HepG2 (cell line): ENCODE measurements around the gene NME7. TPM values are rescaled to one million over a fixed set of nuclear protein-coding genes. Genes with fewer than 3 reads are reported as not detected.
A peak's percentile ranks its signal among the peaks of the same experiment; 100 is the strongest.

Experiments used
- E2F5 ChIP-seq: sonication (generic); formaldehyde crosslinking; conservative IDR thresholded peaks from 2 replicates; pipeline ENCODE4 v1.4.0; 2020; ENCODE audit warnings: missing genetic modification reagents
- ELF1 ChIP-seq: sonication (generic); formaldehyde crosslinking; IDR thresholded peaks from 2 replicates; pipeline ENCODE4 v1.4.0; 2020; ENCODE audit warnings: missing genetic modification reagents
- HOXA3 ChIP-seq: sonication (generic); formaldehyde crosslinking; IDR thresholded peaks from 2 replicates; pipeline ENCODE4 v1.5.0; 2020; ENCODE audit warnings: missing genetic modification reagents
- ISX ChIP-seq: sonication (generic); formaldehyde crosslinking; conservative IDR thresholded peaks from 2 replicates; pipeline ENCODE4 v1.5.0; 2020; ENCODE audit warnings: missing genetic modification reagents
- KLF6 ChIP-seq: IDR thresholded peaks from 2 replicates; pipeline ENCODE4 v1.8.0; 2016; ENCODE audit warnings: missing biosample characterization, missing genetic modification reagents
- MAF1 ChIP-seq: sonication (generic); formaldehyde crosslinking; IDR thresholded peaks from 2 replicates; pipeline ENCODE4 v1.5.0; 2020; ENCODE audit warnings: missing genetic modification reagents, borderline replicate concordance
- NKX3-1 ChIP-seq: sonication (generic); formaldehyde crosslinking; IDR thresholded peaks from 2 replicates; pipeline ENCODE4 v1.5.0; 2020; ENCODE audit warnings: missing genetic modification reagents
- PHF20 ChIP-seq: sonication (generic); formaldehyde crosslinking; IDR thresholded peaks from 2 replicates; pipeline ENCODE4 v1.5.0; 2020; ENCODE audit warnings: mild to moderate bottlenecking, missing genetic modification reagents
- PRDM15 ChIP-seq: sonication (generic); formaldehyde crosslinking; IDR thresholded peaks from 2 replicates; pipeline ENCODE4 v1.4.0; 2020; ENCODE audit warnings: missing genetic modification reagents
- SETDB1 ChIP-seq: sonication (generic); formaldehyde crosslinking; IDR thresholded peaks from 2 replicates; pipeline ENCODE4 v1.5.1; 2020; ENCODE audit warnings: missing genetic modification reagents, mild to moderate bottlenecking, borderline replicate concordance
- SNAPC5 ChIP-seq: sonication (generic); formaldehyde crosslinking; IDR thresholded peaks from 2 replicates; pipeline ENCODE4 v1.8.1; 2023; ENCODE audit warnings: mild to moderate bottlenecking, missing genetic modification reagents, borderline replicate concordance
- SOX6 ChIP-seq, 2 experiments: fragments of 450-650 bp in 1 of 2; sonication (generic) in 1 of 2; formaldehyde crosslinking in 1 of 2; IDR thresholded peaks; 2 replicates each; pipeline versions ENCODE4 v1.4.0 to v1.6.1; 2017 to 2020; ENCODE audit warnings: antibody characterized with exemption in 1 of 2, mild to moderate bottlenecking in 1 of 2, missing genetic modification reagents in 1 of 2
- SP2 ChIP-seq: sonication (generic); formaldehyde crosslinking; IDR thresholded peaks from 2 replicates; pipeline ENCODE4 v1.5.1; 2020; ENCODE audit warnings: mild to moderate bottlenecking, missing genetic modification reagents
- SRY ChIP-seq: sonication (generic); formaldehyde crosslinking; IDR thresholded peaks from 2 replicates; pipeline ENCODE4 v1.8.0; 2022; ENCODE audit warnings: mild to moderate bottlenecking, missing genetic modification reagents
- STAG1 ChIP-seq: sonication (generic); formaldehyde crosslinking; IDR thresholded peaks from 2 replicates; pipeline ENCODE4 v1.4.0; 2020; ENCODE audit warnings: missing genetic modification reagents
- ZNF256 ChIP-seq: sonication (generic); formaldehyde crosslinking; conservative IDR thresholded peaks from 2 replicates; pipeline ENCODE4 v1.4.0; 2020; ENCODE audit warnings: missing genetic modification reagents
- ZNF275 ChIP-seq: sonication (generic); formaldehyde crosslinking; IDR thresholded peaks from 2 replicates; pipeline ENCODE4 v1.8.0; 2022; ENCODE audit warnings: missing genetic modification reagents, mild to moderate bottlenecking, inconsistent platforms, borderline replicate concordance
- ZNF589 ChIP-seq: sonication (generic); formaldehyde crosslinking; conservative IDR thresholded peaks from 2 replicates; pipeline ENCODE4 v1.8.0; 2022; ENCODE audit warnings: mild to moderate bottlenecking, moderate library complexity, missing genetic modification reagents
- ZNF724P ChIP-seq: sonication (generic); formaldehyde crosslinking; IDR thresholded peaks from 2 replicates; pipeline ENCODE4 v1.8.0; 2022; ENCODE audit warnings: missing genetic modification reagents, borderline replicate concordance
- ZNF749 ChIP-seq: sonication (generic); formaldehyde crosslinking; IDR thresholded peaks from 2 replicates; pipeline ENCODE4 v1.8.0; 2022; ENCODE audit warnings: mild to moderate bottlenecking, missing genetic modification reagents, moderate library complexity, borderline replicate concordance
- ZSCAN5A ChIP-seq: sonication (generic); formaldehyde crosslinking; IDR thresholded peaks from 2 replicates; pipeline ENCODE4 v1.8.0; 2022; ENCODE audit warnings: mild to moderate bottlenecking, missing genetic modification reagents, borderline replicate concordance
- polyA plus RNA-seq, 8 experiments: library from polyadenylated mRNA; depleted of rRNA in 3 of 8; stranded (reverse) in 7 of 8; unstranded in 1 of 8; fragments of >200 nt; fragmentation: Illumina TruSeq in 4 of 8; extraction: Trizol in 4 of 8; gene quantifications; 2 replicates each; pipeline versions ENCODE4 v1.2.1 to v1.2.3, GENCODE V29; 2011 to 2016; ENCODE audit warnings: low read depth in 4 of 8, missing spikeins in 1 of 8, mixed read lengths in 1 of 8; ENCODE audit not compliant: insufficient read depth in 1 of 8
- total RNA-seq, 5 experiments: library from RNA; depleted of rRNA; stranded (reverse); fragments of >200 nt; fragmentation: Illumina TruSeq; extraction: Trizol; gene quantifications; 2 replicates each; pipeline ENCODE4 v1.2.3, GENCODE V29; 2016; ENCODE audit warnings: low read depth in 1 of 5

The NME7 gene
- total and polyA plus RNA-seq, 2 of the 13 experiments (the other 11 are each of a cell fraction or from before 2014, with no cell fraction given): 9.4 to 22.5 TPM

GRCh38 chr1:169106095-169106920 is 261.3 kb downstream of the NME7 start, which contains the start of gene ATP1B1 (continued):
- TF ChIP-seq SOX6 (IDR thresholded peaks at IDR 0.05): no peak
- TF ChIP-seq SOX6 (CRISPR knock-in tag; IDR thresholded peaks at IDR 0.05): no peak
- TF ChIP-seq HOXA3 (CRISPR knock-in tag): peak; percentile 18
- 0 out of 2 replicates have a peak, but pooled peaks have one; percentile 68 for TF ChIP-seq ZNF256 (CRISPR knock-in tag)
- TF ChIP-seq ZNF749 (CRISPR knock-in tag): 0 out of 2 replicates have a peak, but pooled peaks have one; percentile 36
- TF ChIP-seq PRDM15 (CRISPR knock-in tag): 0 out of 2 replicates have a peak, but pooled peaks have one; percentile 16
- TF ChIP-seq ZNF275: 0 out of 2 replicates have a peak, but pooled peaks have one; percentile 33
- 0 out of 2 replicates have a peak, but pooled peaks have one; percentile 2 for TF ChIP-seq STAG1 (CRISPR knock-in tag)
- TF ChIP-seq SRY (CRISPR knock-in tag): peak; percentile 74; the same call in 1 of the 2 replicates
- peak; percentile 54 for TF ChIP-seq SP2 (CRISPR knock-in tag)
- peak; percentile 28; the same call in 1 of the 2 replicates for TF ChIP-seq E2F5 (CRISPR knock-in tag)
- 0 out of 2 replicates have a peak, but pooled peaks have one; percentile 68 for TF ChIP-seq NKX3-1 (CRISPR knock-in tag)
- TF ChIP-seq ZSCAN5A: no peak
- TF ChIP-seq PHF20: 0 out of 2 replicates have a peak, but pooled peaks have one; percentile 8
- no peak for TF ChIP-seq SETDB1 (CRISPR knock-in tag)
- peak; percentile 46; the same call in 1 of the 2 replicates for TF ChIP-seq ZNF724P (CRISPR knock-in tag)
- TF ChIP-seq SNAPC5 (CRISPR knock-in tag): no peak; the same call in 1 of the 2 replicates
- TF ChIP-seq ZNF589 (CRISPR knock-in tag): 0 out of 2 replicates have a peak, but pooled peaks have one; percentile 35
- TF ChIP-seq KLF6: peak; percentile 53
- no peak for TF ChIP-seq ELF1 (CRISPR knock-in tag)
- 0 out of 2 replicates have a peak, but pooled peaks have one; percentile 50 for TF ChIP-seq ISX
- peak; percentile 44; the same call in 1 of the 2 replicates for TF ChIP-seq MAF1 (CRISPR knock-in tag)
